IPS-11a (cell line): ENCODE results near the gene CRYBB2.
"Not testable (repeated sequence)": the region's sequence is repeated elsewhere in the genome, so short reads cannot be mapped to it uniquely, and the experiment has no call there.

ENCODE experiments used
- H3K4me3 ChIP-seq: one replicate; pipeline ENCODE4 v1.5.1; 2013; ENCODE audit warnings: low read depth, low read length, control low read depth

Gene CRYBB2

DNA sequence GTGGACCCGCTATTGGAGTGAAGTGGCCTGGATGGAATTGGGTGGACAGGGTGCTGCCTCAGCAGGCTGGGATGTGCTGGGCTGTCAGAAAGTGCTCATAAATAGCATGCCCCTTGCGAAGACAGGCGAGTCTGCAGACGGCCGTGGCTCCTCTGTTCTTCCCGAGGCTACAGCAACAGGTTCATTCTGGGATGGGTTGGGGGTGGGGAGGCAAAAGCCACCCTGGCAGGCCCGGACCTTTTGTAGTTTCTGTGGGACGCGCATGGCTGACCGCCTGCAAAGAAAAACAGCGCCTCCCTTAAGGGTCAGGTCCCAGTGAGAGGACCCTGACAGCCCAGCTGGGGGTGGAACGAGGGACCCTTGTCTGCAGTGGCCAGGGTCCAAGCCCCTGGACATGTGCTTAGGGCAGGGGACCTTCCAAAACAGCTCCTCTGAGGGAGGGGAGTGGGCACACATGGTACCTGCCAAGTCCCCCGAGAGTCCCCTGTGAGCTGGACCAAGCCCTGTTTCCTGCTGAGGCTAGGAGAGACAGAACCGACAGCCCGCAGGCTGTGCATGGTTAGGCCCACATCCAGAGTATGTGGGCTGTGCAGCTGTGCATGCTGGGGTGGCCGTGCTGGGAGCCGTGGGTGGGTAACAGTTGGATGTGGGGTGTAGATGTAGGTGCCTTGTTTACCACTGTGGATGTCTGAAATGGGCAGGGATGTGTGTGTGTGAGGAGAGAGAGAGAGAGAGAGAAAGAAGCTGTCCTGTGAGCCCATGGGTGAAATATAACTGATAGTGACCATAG lies 19.5 kb upstream of the CRYBB2 start, which contains the start of gene CRYBB3:
Gene CRYBB3, plus strand, starts transcription at position 128 of the 790 bp plus-strand sequence. CDS start 1,539 bp downstream, outside the sequence.
- no peak within 1 kb of the TSS for H3K4me3 ChIP-seq

DNA sequence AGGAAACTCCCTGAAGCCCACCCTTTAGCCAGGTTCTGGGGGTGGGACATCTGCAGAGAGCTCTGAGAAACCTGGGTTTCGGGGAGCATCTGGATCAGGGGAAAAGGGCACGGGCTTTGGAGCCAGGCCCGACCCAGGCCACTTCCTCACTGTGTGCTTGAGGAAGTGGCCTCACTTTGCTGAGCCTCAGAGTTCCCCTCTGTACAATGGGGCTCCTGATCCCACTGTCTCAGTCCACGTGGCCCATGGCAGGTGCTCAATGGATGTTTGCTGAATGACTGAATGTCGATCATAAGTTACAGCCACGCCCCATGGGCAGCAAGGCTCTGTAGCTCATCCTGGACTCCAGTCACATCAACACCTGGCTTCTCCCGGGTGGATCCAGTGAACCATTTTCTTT lies 18.5 kb upstream of the CRYBB2 start:
- no peak overlapping the region for H3K4me3 ChIP-seq

GRCh38 chr22:25201557-25202273 lies 17.7 kb upstream of the CRYBB2 start:
- no peak overlapping the region for H3K4me3 ChIP-seq

GRCh38 chr22:25202290-25202921 lies 17.0 kb upstream of the CRYBB2 start:
- no peak overlapping the region for H3K4me3 ChIP-seq

DNA sequence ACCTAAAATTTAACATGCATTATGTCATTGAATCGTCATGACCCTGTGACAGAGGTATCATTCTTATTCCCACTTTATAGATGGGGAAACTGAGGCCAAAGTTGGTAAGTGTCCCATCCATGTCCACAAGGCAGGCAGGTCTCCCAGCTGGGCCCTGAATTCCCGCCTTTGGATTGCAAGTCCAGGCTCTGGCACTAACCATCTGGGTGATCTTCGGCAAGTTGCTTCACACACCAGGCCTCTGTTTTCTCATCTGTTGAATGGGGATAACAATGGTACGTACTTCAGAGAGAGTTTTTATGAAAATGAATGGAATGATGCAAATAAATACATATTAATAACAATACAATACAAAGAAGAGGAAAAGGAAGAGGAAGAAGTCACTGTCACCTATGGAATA lies 16.4 kb upstream of the CRYBB2 start:
- H3K4me3 ChIP-seq: no peak overlapping the region

- H3K4me3 ChIP-seq: not testable (repeated sequence)
These were observed 14.9 kb upstream of the CRYBB2 start for GRCh38 chr22:25204547-25204946.

DNA sequence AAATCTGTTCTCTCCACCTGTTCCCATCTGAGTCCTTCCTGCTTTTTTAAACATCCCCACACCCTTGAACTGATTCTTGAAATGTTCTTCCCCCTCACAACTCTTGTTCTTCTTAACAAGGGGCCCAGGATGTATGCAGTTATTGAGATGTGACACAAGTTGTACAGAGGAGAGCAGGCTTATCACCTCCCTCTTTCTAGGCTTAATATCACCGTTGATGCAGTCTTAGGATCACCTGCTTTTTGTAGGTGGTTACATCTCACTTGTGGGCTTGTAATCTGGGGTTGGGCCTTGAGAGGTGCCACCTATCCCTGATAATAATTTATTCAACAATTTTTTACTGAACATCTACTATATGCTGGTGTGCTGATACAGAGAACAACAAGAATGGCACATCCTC lies 13.6 kb upstream of the CRYBB2 start:
- no peak overlapping the region for H3K4me3 ChIP-seq

DNA sequence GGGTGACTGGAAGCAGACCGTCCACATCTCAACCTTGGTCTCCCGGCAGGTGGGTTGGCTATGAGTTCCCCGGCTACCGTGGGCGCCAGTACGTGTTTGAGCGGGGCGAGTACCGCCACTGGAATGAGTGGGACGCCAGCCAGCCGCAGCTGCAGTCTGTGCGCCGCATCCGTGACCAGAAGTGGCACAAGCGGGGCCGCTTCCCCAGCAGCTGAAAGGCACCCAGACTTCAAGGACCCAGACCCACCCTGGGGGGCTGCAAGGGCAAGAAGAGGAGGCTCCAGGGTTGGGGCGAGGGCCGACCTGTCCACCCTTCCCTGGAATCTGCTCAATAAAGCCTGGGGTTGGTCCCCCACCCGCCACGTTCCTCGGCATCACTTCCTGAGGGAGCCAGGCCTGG lies 12.4 kb upstream of the CRYBB2 start:
- no peak overlapping the region for H3K4me3 ChIP-seq

DNA sequence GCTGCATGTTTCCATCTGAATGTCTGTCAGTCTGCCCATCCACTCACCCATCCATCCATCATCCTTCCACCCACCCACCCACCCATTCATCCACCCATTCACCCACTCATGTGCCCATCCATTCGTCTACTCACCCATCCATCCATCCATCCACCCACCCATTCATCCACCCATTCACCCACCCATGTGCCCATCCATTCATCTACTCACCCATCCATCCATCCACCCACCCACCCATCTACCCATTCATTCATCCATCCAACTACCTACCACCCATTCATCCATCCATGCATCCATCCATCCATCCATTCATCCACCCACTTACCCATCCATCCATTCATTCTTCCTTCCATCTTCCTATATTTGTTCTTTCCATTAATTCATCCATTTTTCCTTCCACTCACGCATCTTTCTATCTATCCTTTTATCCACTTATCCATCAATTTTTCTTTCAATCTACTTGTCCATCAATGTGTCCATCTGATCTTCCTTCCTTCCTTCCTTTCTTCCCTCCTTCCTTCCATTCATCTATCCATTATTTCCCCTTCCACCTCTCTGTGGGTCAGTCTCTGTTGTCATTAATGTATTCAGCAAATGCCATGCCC lies 11.8 kb upstream of the CRYBB2 start:
- H3K4me3 ChIP-seq: no peak overlapping the region

GRCh38 chr22:25208328-25208727 lies 11.1 kb upstream of the CRYBB2 start:
- no peak overlapping the region for H3K4me3 ChIP-seq

DNA sequence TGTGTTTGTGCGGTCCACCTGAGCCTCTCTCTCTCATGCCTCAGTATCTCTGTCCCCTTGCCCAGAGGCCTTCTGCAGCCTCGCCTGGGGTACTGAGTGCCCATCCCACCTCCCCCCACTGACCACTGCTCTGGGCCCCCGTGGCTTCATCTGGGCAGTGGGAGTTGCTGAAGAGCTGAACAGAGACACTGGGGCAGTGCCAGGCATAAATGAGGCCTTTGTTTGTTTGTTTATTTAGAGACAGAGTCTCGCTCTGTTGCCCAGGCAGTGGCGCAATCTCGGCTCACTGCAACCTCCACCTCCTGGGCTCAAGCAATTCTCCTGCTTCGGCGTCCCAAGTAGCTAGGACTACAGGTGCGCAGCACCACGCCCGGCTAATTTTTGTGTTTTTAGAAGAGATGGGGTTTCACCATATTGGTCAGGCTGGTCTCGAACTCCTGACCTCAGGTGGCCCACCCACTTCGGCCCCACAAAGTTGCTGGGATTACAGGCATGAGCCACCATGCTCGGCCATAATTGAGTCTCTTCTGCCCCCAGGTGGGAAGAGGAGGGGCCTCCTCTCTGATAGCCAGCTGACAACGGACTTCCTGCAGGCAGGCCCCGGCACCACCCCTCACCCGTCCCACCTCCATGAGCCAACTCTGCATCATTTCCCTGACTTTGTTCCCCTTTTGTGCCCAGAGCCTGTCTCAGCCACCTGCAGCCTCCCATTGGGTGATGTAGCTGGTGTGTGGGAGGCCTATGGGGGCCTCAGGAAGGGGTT lies 10.5 kb upstream of the CRYBB2 start:
- no peak overlapping the region for H3K4me3 ChIP-seq

GRCh38 chr22:25210793-25211192 lies 8.6 kb upstream of the CRYBB2 start:
- no peak overlapping the region for H3K4me3 ChIP-seq

- H3K4me3 ChIP-seq: no peak overlapping the region
These were observed 7.1 kb upstream of the CRYBB2 start for GRCh38 chr22:25212337-25212736.

DNA sequence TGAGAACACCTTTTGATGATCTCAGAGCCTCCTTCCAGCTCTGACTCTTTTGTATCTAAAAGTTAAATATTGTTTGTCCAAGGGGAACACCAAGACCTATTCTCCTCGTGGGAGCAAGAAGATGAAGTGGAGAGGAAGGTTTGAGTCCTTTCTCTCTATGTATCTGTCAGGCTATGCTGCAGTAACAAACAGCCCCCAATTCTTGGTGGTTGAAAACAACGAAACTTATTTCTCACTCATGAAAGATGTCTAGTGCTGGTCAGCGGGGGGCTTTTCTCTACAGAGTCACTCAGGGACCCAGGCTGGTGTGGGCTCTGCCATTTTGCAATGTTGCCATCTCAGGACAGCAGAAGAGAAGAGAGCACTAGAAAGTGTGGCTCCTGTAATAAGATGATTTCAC lies 6.2 kb upstream of the CRYBB2 start:
- H3K4me3 ChIP-seq: no peak overlapping the region

GRCh38 chr22:25216230-25216629 lies 3.2 kb upstream of the CRYBB2 start:
- no peak overlapping the region for H3K4me3 ChIP-seq

- H3K4me3 ChIP-seq: no peak overlapping the region
These were observed 556 bp downstream of the CRYBB2 start for GRCh38 chr22:25219948-25220442.

DNA sequence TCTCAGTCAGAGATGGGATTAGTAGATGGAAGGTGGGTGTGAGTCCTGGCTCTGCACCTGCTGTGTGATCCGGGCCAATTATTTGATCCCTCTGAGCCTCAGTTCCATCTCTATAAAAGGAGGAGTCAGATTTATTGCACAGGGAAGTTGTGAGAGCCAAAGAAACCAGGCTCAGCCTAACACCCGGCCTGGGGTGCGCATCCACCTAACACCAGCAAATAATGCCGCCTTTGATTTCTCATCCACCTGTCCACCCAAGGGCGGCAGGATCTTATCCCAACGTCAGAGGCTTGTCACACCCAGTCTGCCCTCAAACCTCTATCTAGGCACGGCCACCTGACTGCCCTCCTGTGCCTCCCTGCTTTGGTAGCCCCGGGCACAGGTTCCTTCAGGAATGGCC lies 2.4 kb downstream of the CRYBB2 start:
- no peak overlapping the region for H3K4me3 ChIP-seq

GRCh38 chr22:25223269-25223850 lies 3.9 kb downstream of the CRYBB2 start:
- no peak overlapping the region for H3K4me3 ChIP-seq

DNA sequence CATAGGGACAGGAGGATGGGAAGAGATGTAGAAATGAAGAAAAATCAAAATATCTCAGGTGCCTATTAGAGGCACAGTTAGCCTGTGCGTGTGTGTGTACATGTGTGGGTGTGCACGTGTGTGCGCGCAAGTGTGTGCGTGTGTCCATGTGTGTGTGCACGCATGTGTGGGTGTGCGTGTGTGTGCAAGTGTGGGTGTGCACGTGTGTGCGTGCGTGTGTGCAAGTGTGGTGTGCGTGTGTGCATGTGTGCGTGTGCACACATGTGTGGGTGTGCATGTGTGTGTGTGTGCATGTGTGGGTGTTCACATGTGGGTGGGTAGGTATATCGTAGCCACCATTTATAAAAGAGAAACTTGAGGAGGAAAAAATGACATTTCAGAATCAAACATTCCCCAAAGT lies 9.4 kb downstream of the CRYBB2 start:
- H3K4me3 ChIP-seq: no peak overlapping the region

- H3K4me3 ChIP-seq: not testable (repeated sequence)
These were observed 11.3 kb downstream of the CRYBB2 start for GRCh38 chr22:25230760-25231159.
